ENCODE measurements around the gene ATXN7. TPM values are rescaled to one million over a fixed set of nuclear protein-coding genes. Genes with fewer than 3 reads are reported as not detected.

ATXN7 gene
- total and polyA plus RNA-seq, 2 experiments from 2014 or later = 3.0 to 14.4 TPM

DNA sequence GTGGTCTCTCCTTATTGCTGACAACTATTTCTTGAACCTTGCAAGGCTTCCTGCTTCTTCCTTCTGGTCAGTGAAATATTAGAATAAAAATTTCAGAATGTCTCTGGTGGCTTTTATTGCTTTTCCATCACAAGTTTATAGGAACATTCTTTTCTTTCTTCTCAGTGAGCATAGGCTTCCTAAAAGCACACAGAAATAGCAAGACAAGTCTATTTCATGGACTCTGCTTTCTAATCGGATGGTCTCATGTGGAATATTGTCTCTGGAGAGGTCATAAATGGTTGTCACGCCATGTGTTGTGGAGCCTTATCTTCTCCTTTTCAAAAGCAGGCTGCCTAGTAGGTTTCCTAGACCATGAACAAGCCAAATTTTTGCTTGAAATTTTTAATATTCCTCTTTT is 169.4 kb downstream of the ATXN7 start:
- TF ChIP-seq, protein P1, sequence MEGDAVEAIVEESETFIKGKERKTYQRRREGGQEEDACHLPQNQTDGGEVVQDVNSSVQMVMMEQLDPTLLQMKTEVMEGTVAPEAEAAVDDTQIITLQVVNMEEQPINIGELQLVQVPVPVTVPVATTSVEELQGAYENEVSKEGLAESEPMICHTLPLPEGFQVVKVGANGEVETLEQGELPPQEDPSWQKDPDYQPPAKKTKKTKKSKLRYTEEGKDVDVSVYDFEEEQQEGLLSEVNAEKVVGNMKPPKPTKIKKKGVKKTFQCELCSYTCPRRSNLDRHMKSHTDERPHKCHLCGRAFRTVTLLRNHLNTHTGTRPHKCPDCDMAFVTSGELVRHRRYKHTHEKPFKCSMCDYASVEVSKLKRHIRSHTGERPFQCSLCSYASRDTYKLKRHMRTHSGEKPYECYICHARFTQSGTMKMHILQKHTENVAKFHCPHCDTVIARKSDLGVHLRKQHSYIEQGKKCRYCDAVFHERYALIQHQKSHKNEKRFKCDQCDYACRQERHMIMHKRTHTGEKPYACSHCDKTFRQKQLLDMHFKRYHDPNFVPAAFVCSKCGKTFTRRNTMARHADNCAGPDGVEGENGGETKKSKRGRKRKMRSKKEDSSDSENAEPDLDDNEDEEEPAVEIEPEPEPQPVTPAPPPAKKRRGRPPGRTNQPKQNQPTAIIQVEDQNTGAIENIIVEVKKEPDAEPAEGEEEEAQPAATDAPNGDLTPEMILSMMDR (IDR thresholded peaks at IDR 0.05; ENCODE audit: poor library complexity) = no peak
- no peak for TF ChIP-seq EZH2 (IDR thresholded peaks at IDR 0.05; ENCODE audit: borderline replicate concordance)
- no peak for TF ChIP-seq EZH2phosphoT487 (IDR thresholded peaks at IDR 0.05; ENCODE audit: low read depth, severe bottlenecking, unreplicated experiment)
- no peak overlapping the region for H2AFZ ChIP-seq
- H3K79me2 ChIP-seq = no peaks in the 10 kb centered on the region
- no peak overlapping the region for H3K27ac ChIP-seq
- no peaks in the 10 kb centered on the region for H3K9me3 ChIP-seq (ENCODE audit: low read depth)
- H3K9me2 ChIP-seq (replicated peaks; ENCODE audit: insufficient read depth) = no peaks in the 10 kb centered on the region
- H3K27me3 ChIP-seq = no peaks in the 10 kb centered on the region
- no peaks in the 10 kb centered on the region for H4K20me1 ChIP-seq (ENCODE audit: insufficient read depth, poor library complexity, severe bottlenecking)
- H3K4me3 ChIP-seq = no peak overlapping the region
- no peaks in the 10 kb centered on the region for H3K36me3 ChIP-seq (replicated peaks; ENCODE audit: insufficient read depth, low read depth)
- no peaks in the 10 kb centered on the region for H3K4me1 ChIP-seq (ENCODE audit: insufficient read depth)
- DNase-seq (ENCODE audit: low spot score) = no peak
- H3K4me2 ChIP-seq = no peak overlapping the region
- whole genome bisulfite sequencing (ENCODE audit: low lambda C conversion rate, missing lambda C conversion rate) = 73% methylated on average over 2 of the region's 2 CpGs

DNA sequence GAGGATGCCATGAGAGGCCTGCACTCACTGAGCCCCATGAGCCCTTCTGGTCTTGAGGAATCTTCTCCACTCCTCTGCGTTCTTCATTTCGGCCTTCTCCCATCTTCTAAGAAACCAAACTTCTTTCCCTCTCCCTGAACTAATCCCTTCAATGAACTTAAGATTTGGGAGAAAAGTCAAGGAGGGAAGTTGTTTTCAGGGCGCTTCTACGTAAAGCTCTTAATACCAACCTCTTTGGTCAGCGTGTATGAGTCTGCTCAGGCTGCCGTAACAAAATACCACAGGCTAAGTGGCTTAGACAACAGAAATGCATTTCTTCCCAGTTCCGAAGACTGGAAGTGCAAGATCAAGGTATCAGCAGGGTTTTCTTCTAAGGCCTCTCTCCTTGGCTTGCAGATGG is 173.4 kb downstream of the ATXN7 start:
- no peaks in the 10 kb centered on the region for H3K9me3 ChIP-seq (ENCODE audit: low read depth)
- WGBS (ENCODE audit: low lambda C conversion rate, missing lambda C conversion rate) = 99% methylated on average over 7 of the region's 7 CpGs
- no peak for DNase-seq (ENCODE audit: low spot score)
- no peak overlapping the region for H3K4me2 ChIP-seq
- H3K27ac ChIP-seq = no peak overlapping the region
- H3K4me1 ChIP-seq (ENCODE audit: insufficient read depth) = no peaks in the 10 kb centered on the region
- H4K20me1 ChIP-seq (ENCODE audit: insufficient read depth, poor library complexity, severe bottlenecking) = no peaks in the 10 kb centered on the region
- no peaks in the 10 kb centered on the region for H3K9me2 ChIP-seq (replicated peaks; ENCODE audit: insufficient read depth)
- TF ChIP-seq, protein P1 (IDR thresholded peaks at IDR 0.05; ENCODE audit: poor library complexity) = no peak
- TF ChIP-seq EZH2phosphoT487 (IDR thresholded peaks at IDR 0.05; ENCODE audit: low read depth, severe bottlenecking, unreplicated experiment) (no peak), EZH2 (IDR thresholded peaks at IDR 0.05; ENCODE audit: borderline replicate concordance) (no peak)
- no peaks in the 10 kb centered on the region for H3K36me3 ChIP-seq (replicated peaks; ENCODE audit: insufficient read depth, low read depth)
- H3K27me3 ChIP-seq = peaks cover 4% of the 10 kb centered on the region
- no peak overlapping the region for H2AFZ ChIP-seq
- H3K4me3 ChIP-seq = no peak overlapping the region
- H3K79me2 ChIP-seq = no peaks in the 10 kb centered on the region

DNA sequence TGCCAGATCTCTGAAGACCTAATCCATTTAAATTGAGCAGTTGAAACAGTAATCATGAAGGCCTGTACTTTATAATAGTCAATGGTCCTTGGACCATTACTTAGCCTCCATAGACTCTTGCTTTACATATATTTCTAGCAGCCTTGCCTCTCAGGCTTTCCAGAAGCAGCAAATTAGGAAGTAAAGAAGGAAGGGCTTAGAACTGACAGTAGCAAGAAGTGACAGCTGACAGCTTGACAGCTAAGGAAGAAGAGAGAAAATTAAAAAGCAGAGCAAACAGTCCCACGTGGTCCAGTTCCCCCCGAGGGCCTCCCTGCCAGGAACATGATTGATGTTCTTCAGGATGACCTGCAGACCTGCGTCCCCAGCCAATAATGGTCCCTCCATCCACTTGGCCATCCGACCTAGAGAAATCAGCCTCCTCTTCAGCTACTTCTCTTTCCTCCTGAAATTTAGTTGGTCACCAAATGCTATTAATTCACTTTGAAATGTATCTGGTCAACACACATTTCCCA is 174.6 kb downstream of the ATXN7 start:
- no peak overlapping the region for H3K27ac ChIP-seq
- no peak overlapping the region for H2AFZ ChIP-seq

More for the DNA sequence above, 174.6 kb downstream of the ATXN7 start:
- no peaks in the 10 kb centered on the region for H4K20me1 ChIP-seq (ENCODE audit: insufficient read depth, poor library complexity, severe bottlenecking)
- H3K79me2 ChIP-seq = no peaks in the 10 kb centered on the region
- H3K9me3 ChIP-seq (ENCODE audit: low read depth) = no peaks in the 10 kb centered on the region
- no peaks in the 10 kb centered on the region for H3K9me2 ChIP-seq (replicated peaks; ENCODE audit: insufficient read depth)
- H3K4me1 ChIP-seq (ENCODE audit: insufficient read depth) = no peaks in the 10 kb centered on the region
- H3K36me3 ChIP-seq (replicated peaks; ENCODE audit: insufficient read depth, low read depth) = no peaks in the 10 kb centered on the region
- 50% methylated on average over 4 of the region's 4 CpGs for WGBS (ENCODE audit: low lambda C conversion rate, missing lambda C conversion rate)
- no peak for DNase-seq (ENCODE audit: low spot score)
- H3K4me3 ChIP-seq = no peak overlapping the region
- TF ChIP-seq EZH2phosphoT487 (IDR thresholded peaks at IDR 0.05; ENCODE audit: low read depth, severe bottlenecking, unreplicated experiment) = no peak
- TF ChIP-seq EZH2 (IDR thresholded peaks at IDR 0.05; ENCODE audit: borderline replicate concordance) = no peak
- TF ChIP-seq, protein P1 (IDR thresholded peaks at IDR 0.05; ENCODE audit: poor library complexity) = no peak
- H3K4me2 ChIP-seq = no peak overlapping the region
- peaks cover 4% of the 10 kb centered on the region for H3K27me3 ChIP-seq

Data from hepatocyte (in vitro differentiated cells).